Right atrium auricular region (tissue), 2 donors: ENCODE measurements around the gene ZFAND3. TPM values are rescaled to one million over a fixed set of nuclear protein-coding genes. Genes with fewer than 3 reads are reported as not detected.

ENCODE experiments used
- DNase-seq: peaks from one replicate; pipeline ENCODE4 v3.0.0-alpha.2; 2019; ENCODE audit warnings: low spot score
- H3K27ac ChIP-seq, 2 donors: fragments of 200-600 bp; sonication (generic); 1 replicate in 1 of 2; 2 replicates in 1 of 2; pipeline ENCODE4 v1.5.1; 2016 to 2019
- H3K27me3 ChIP-seq, 2 donors: fragments of 200-600 bp; sonication (generic); one replicate each; pipeline versions ENCODE4 v1.5.1 to v1.6.0; 2017 to 2019
- H3K36me3 ChIP-seq: fragments of 200-600 bp; sonication (generic); one replicate; pipeline ENCODE4 v1.5.1; 2016
- H3K4me1 ChIP-seq, 2 donors: fragments of 200-600 bp; sonication (generic); one replicate each; pipeline versions ENCODE4 v1.5.1 to v1.6.0; 2017 to 2019
- H3K4me3 ChIP-seq, 2 donors: fragments of 200-600 bp; sonication (generic); 1 replicate in 1 of 2; 2 replicates in 1 of 2; pipeline ENCODE4 v1.5.1; 2017 to 2019; ENCODE audit warnings: mild to moderate bottlenecking in 1 of 2, moderate library complexity in 1 of 2
- H3K9me3 ChIP-seq, 2 donors: fragments of 200-600 bp; sonication (generic); one replicate each; pipeline ENCODE4 v1.5.1; 2019
- CTCF ChIP-seq, 2 donors: fragments of 200-600 bp; sonication (generic); IDR thresholded peaks; one replicate each; pipeline ENCODE4 v1.5.1; 2019; ENCODE audit warnings: antibody characterized with exemption in 2 of 2
- total RNA-seq, 2 donors: library from RNA; depleted of rRNA; stranded (reverse); fragments of >200 nt; gene quantifications; one replicate each; pipeline ENCODE4 v1.1.0, GENCODE V29; 2016

Gene ZFAND3
- total RNA-seq, 2 donors from 2014 or later, result 36.7 to 40.0 TPM

- Histone ChIP-seq H3K27ac (no peak overlapping the region), H3K4me3 (no peak overlapping the region), H3K36me3 (no peaks in the 10 kb centered on the region), H3K9me3 (no peaks in the 10 kb centered on the region), H3K4me1 (peaks cover 0 to 62% of the 10 kb centered on the region in 2 donors), H3K27me3 (no peaks in the 10 kb centered on the region)
- DNase-seq, result no peak
- TF ChIP-seq CTCF (IDR thresholded peaks at IDR 0.05), result no peak
These were observed 120.7 kb downstream of the ZFAND3 start for GRCh38 chr6:37940074-37940847.

GRCh38 chr6:37941871-37942270 lies 122.3 kb downstream of the ZFAND3 start:
- H3K4me3 ChIP-seq, result no peak overlapping the region
- no peak for DNase-seq
- peaks cover 0 to 76% of the 10 kb centered on the region in 2 donors for H3K4me1 ChIP-seq

GRCh38 chr6:37942606-37943376 lies 123.3 kb downstream of the ZFAND3 start:
- Histone ChIP-seq H3K36me3 (no peaks in the 10 kb centered on the region), H3K4me1 (peaks cover 0 to 73% of the 10 kb centered on the region in 2 donors), H3K9me3 (no peaks in the 10 kb centered on the region), H3K4me3 (no peak overlapping the region), H3K27ac (no peak overlapping the region), H3K27me3 (no peaks in the 10 kb centered on the region)
- TF ChIP-seq CTCF (IDR thresholded peaks at IDR 0.05), result no peak
- DNase-seq, result no peak

More at GRCh38 chr6:37941871-37942270, 122.3 kb downstream of the ZFAND3 start:
- H3K27me3 ChIP-seq, result no peaks in the 10 kb centered on the region
- H3K36me3 ChIP-seq, result no peaks in the 10 kb centered on the region
- no peak for TF ChIP-seq CTCF (IDR thresholded peaks at IDR 0.05)
- no peak overlapping the region for H3K27ac ChIP-seq
- H3K9me3 ChIP-seq, result no peaks in the 10 kb centered on the region

GRCh38 chr6:37943436-37944058 lies 124.0 kb downstream of the ZFAND3 start:
- H3K9me3 ChIP-seq, result no peaks in the 10 kb centered on the region
- H3K36me3 ChIP-seq, result no peaks in the 10 kb centered on the region
- no peaks in the 10 kb centered on the region for H3K27me3 ChIP-seq
- peaks cover 0 to 66% of the 10 kb centered on the region in 2 donors for H3K4me1 ChIP-seq
- no peak for DNase-seq
- H3K27ac ChIP-seq, result no peak overlapping the region
- H3K4me3 ChIP-seq, result no peak overlapping the region
- TF ChIP-seq CTCF (IDR thresholded peaks at IDR 0.05), result no peak

- no peaks in the 10 kb centered on the region for H3K27me3 ChIP-seq
- no peaks in the 10 kb centered on the region for H3K9me3 ChIP-seq
- no peak for DNase-seq
- H3K36me3 ChIP-seq, result no peaks in the 10 kb centered on the region
- peaks cover 0 to 41% of the 10 kb centered on the region in 2 donors for H3K4me1 ChIP-seq
- no peak overlapping the region for H3K27ac ChIP-seq
- H3K4me3 ChIP-seq, result no peak overlapping the region
- TF ChIP-seq CTCF (IDR thresholded peaks at IDR 0.05), result no peak
These were observed 126.5 kb downstream of the ZFAND3 start for GRCh38 chr6:37946057-37946456.
